Astrocyte (in vitro differentiated cells and primary cell): ENCODE data around the gene RPL12. TPM values are rescaled to one million over a fixed set of nuclear protein-coding genes. Genes with fewer than 3 reads are reported as not detected.

Experiments used
- DNase-seq: peaks from one replicate; pipeline ENCODE4 v3.0.0-alpha.2; 2010; ENCODE audit warnings: low read depth
- FAIRE-seq: peaks from 2 replicates; lab custom pipeline; 2011; peaks lifted over from hg19 to GRCh38; lab: Jason Lieb, UNC
- H2AFZ ChIP-seq: 2 replicates; pipeline ENCODE4 v1.6.0; 2012; ENCODE audit warnings: low read depth, low read length, inconsistent platforms
- H3K27ac ChIP-seq: 2 replicates; pipeline ENCODE4 v1.5.1; 2011; ENCODE audit warnings: low read depth, low read length, inconsistent platforms
- H3K27me3 ChIP-seq: 2 replicates; pipeline ENCODE4 v1.6.0; 2011; ENCODE audit warnings: low read length, inconsistent platforms; ENCODE audit not compliant: insufficient read depth
- H3K36me3 ChIP-seq: 2 replicates; pipeline ENCODE4 v1.5.1; 2011; ENCODE audit warnings: low read length, inconsistent platforms; ENCODE audit not compliant: insufficient read depth
- H3K4me1 ChIP-seq: 2 replicates; pipeline ENCODE4 v1.5.1; 2011; ENCODE audit warnings: low read length, inconsistent platforms; ENCODE audit not compliant: insufficient read depth
- H3K4me2 ChIP-seq: 2 replicates; pipeline ENCODE4 v1.6.0; 2012; ENCODE audit warnings: low read length, inconsistent platforms
- H3K4me3 ChIP-seq: 2 replicates; pipeline ENCODE4 v1.5.1; 2011; ENCODE audit warnings: low read depth, mild to moderate bottlenecking, low read length, inconsistent platforms; ENCODE audit not compliant: insufficient read depth
- H3K79me2 ChIP-seq: 2 replicates; pipeline ENCODE4 v1.6.0; 2012; ENCODE audit warnings: mild to moderate bottlenecking, low read length, inconsistent platforms; ENCODE audit not compliant: insufficient read depth
- H3K9ac ChIP-seq: 2 replicates; pipeline ENCODE4 v1.6.0; 2012; ENCODE audit warnings: mild to moderate bottlenecking, low read length, inconsistent platforms
- H3K9me3 ChIP-seq: 2 replicates; pipeline ENCODE4 v1.5.1; 2012; ENCODE audit warnings: low read depth, mild to moderate bottlenecking, low read length, inconsistent platforms; ENCODE audit not compliant: insufficient read depth
- H4K20me1 ChIP-seq: 2 replicates; pipeline ENCODE4 v1.6.0; 2012; ENCODE audit warnings: low read length, inconsistent platforms; ENCODE audit not compliant: insufficient read depth
- H3K27ac Mint-ChIP-seq: one replicate; pipeline ENCODE4 v1.8.0; 2021; ENCODE audit warnings: mild to moderate bottlenecking, mixed read lengths; ENCODE audit not compliant: unreplicated experiment
- H3K27me3 Mint-ChIP-seq: one replicate; pipeline ENCODE4 v1.8.0; 2021; ENCODE audit warnings: low read depth, mixed read lengths; ENCODE audit not compliant: unreplicated experiment
- H3K36me3 Mint-ChIP-seq: one replicate; pipeline ENCODE4 v1.8.0; 2021; ENCODE audit warnings: low read depth, mixed read lengths; ENCODE audit not compliant: unreplicated experiment
- H3K4me1 Mint-ChIP-seq: one replicate; pipeline ENCODE4 v1.8.0; 2021; ENCODE audit warnings: low read depth, mixed read lengths; ENCODE audit not compliant: unreplicated experiment
- H3K4me3 Mint-ChIP-seq: one replicate; pipeline ENCODE4 v1.8.0; 2021; ENCODE audit warnings: mild to moderate bottlenecking, moderate library complexity, mixed read lengths; ENCODE audit not compliant: unreplicated experiment
- H3K9me3 Mint-ChIP-seq: one replicate; pipeline ENCODE4 v1.8.0; 2021; ENCODE audit warnings: mild to moderate bottlenecking, mixed read lengths; ENCODE audit not compliant: unreplicated experiment
- EZH2 ChIP-seq: IDR thresholded peaks from 2 replicates; pipeline ENCODE4 v1.6.1; 2012; ENCODE audit warnings: mild to moderate bottlenecking, low read length, inconsistent platforms; ENCODE audit not compliant: insufficient read depth
- total RNA-seq: library from RNA; stranded (reverse); gene quantifications from 2 replicates; pipeline ENCODE4 v1.2.1, GENCODE V29; 2021
- TF ChIP-seq, protein P1 (sequence below): IDR thresholded peaks from 2 replicates; pipeline ENCODE4 v1.5.1; 2011; ENCODE audit warnings: low read depth, mild to moderate bottlenecking, inconsistent platforms, low read length, moderate library complexity; ENCODE audit not compliant: insufficient read depth

RPL12 gene
- total RNA-seq, 1 donor from 2014 or later, result 1,189 TPM

DNA sequence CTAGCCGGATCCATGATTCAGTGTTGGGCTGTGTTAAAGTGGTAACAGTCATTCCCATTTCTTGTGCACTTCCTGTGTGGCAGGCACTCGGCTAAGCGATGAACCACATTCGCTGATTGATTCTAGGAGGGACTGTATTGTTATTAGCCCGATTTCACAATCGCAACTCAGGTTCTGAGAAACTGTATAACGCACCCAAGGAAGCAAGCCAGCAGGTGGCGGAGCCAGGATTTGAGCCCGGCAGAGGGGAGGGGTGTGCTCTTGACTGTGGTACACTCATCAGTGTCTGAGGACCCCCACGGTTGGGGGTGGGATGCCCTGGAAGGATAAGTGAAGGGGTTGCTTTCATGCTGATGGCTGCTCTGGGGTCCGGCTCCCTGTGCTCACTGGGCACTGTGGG is 34.8 kb upstream of the RPL12 start:
- Mint-ChIP-seq H3K27me3 (no peaks in the 10 kb centered on the region), H3K4me3 (no peak overlapping the region), H3K4me1 (peaks cover 7% of the 10 kb centered on the region), H3K36me3 (peaks cover 20% of the 10 kb centered on the region), H3K9me3 (no peaks in the 10 kb centered on the region), H3K27ac (no peak overlapping the region)
- TF ChIP-seq, protein P1, sequence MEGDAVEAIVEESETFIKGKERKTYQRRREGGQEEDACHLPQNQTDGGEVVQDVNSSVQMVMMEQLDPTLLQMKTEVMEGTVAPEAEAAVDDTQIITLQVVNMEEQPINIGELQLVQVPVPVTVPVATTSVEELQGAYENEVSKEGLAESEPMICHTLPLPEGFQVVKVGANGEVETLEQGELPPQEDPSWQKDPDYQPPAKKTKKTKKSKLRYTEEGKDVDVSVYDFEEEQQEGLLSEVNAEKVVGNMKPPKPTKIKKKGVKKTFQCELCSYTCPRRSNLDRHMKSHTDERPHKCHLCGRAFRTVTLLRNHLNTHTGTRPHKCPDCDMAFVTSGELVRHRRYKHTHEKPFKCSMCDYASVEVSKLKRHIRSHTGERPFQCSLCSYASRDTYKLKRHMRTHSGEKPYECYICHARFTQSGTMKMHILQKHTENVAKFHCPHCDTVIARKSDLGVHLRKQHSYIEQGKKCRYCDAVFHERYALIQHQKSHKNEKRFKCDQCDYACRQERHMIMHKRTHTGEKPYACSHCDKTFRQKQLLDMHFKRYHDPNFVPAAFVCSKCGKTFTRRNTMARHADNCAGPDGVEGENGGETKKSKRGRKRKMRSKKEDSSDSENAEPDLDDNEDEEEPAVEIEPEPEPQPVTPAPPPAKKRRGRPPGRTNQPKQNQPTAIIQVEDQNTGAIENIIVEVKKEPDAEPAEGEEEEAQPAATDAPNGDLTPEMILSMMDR, result no peak
- TF ChIP-seq EZH2, result no peak
- Histone ChIP-seq H3K79me2 (no peaks in the 10 kb centered on the region), H3K27me3 (no peaks in the 10 kb centered on the region), H4K20me1 (peaks cover 14% of the 10 kb centered on the region), H2AFZ (no peak overlapping the region), H3K4me1 (no peaks in the 10 kb centered on the region), H3K4me3 (no peak overlapping the region), H3K9ac (no peak overlapping the region), H3K36me3 (no peaks in the 10 kb centered on the region), H3K4me2 (no peak overlapping the region), H3K27ac (no peak overlapping the region), H3K9me3 (no peaks in the 10 kb centered on the region)
- FAIRE-seq (no peak), DNase-seq (no peak)

GRCh38 chr9:127482662-127483061 is 31.5 kb upstream of the RPL12 start:
- no peaks in the 10 kb centered on the region for H3K27me3 Mint-ChIP-seq
- H3K4me1 ChIP-seq, result no peaks in the 10 kb centered on the region
- no peaks in the 10 kb centered on the region for H4K20me1 ChIP-seq
- DNase-seq, result no peak
- H3K4me1 Mint-ChIP-seq, result no peaks in the 10 kb centered on the region
- no peak for TF ChIP-seq EZH2
- TF ChIP-seq, protein P1, result no peak
- FAIRE-seq, result no peak
- H3K4me3 Mint-ChIP-seq, result no peak overlapping the region
- H2AFZ ChIP-seq, result no peak overlapping the region
- peaks cover 12% of the 10 kb centered on the region for H3K36me3 Mint-ChIP-seq
- no peak overlapping the region for H3K27ac ChIP-seq
- H3K9ac ChIP-seq, result no peak overlapping the region
- H3K27ac Mint-ChIP-seq, result no peak overlapping the region
- no peaks in the 10 kb centered on the region for H3K9me3 Mint-ChIP-seq
- H3K9me3 ChIP-seq, result no peaks in the 10 kb centered on the region
- H3K27me3 ChIP-seq, result no peaks in the 10 kb centered on the region
- no peaks in the 10 kb centered on the region for H3K79me2 ChIP-seq
- no peak overlapping the region for H3K4me2 ChIP-seq
- H3K36me3 ChIP-seq, result no peaks in the 10 kb centered on the region
- no peak overlapping the region for H3K4me3 ChIP-seq

DNA sequence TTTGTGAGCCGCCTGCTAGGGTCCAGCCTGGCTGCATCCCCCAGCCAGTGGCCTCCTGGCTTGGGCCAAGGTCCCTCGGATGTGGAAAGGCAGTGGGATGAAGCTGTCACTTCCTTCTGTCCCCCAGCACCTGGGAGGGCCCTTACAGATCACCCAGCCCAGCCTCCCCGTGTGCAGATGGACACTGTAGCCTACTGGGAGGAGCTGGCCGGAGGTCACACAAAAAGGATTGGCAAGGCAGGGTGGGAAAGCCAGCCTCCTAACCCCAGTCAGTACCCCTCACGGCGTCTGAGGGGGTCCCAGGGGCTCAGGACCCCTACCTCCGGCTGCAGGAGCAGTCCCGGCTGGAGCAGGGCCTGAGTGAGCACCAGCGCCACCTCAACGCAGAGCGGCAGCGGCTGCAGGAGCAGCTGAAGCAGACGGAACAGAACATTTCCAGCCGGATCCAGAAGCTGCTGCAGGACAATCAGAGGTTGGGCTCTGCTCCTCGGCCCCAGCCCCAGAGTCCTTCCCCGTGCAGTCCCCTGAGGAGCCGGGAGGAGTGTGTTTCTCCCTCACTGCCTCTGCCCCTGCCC is 28.4 kb upstream of the RPL12 start:
- H3K79me2 ChIP-seq, result no peaks in the 10 kb centered on the region
- H4K20me1 ChIP-seq, result no peaks in the 10 kb centered on the region
- no peak for DNase-seq
- no peaks in the 10 kb centered on the region for H3K36me3 ChIP-seq
- no peaks in the 10 kb centered on the region for H3K4me1 Mint-ChIP-seq
- H3K9ac ChIP-seq, result no peak overlapping the region
- H3K4me3 ChIP-seq, result no peak overlapping the region
- H3K4me3 Mint-ChIP-seq, result no peak overlapping the region
- H3K27ac Mint-ChIP-seq, result no peak overlapping the region
- H3K4me1 ChIP-seq, result no peaks in the 10 kb centered on the region
- no peaks in the 10 kb centered on the region for H3K27me3 ChIP-seq
- H3K27ac ChIP-seq, result no peak overlapping the region
- no peaks in the 10 kb centered on the region for H3K9me3 ChIP-seq
- no peaks in the 10 kb centered on the region for H3K9me3 Mint-ChIP-seq
- FAIRE-seq, result no peak
- H3K36me3 Mint-ChIP-seq, result peaks cover 5% of the 10 kb centered on the region
- H3K4me2 ChIP-seq, result no peak overlapping the region
- no peak for TF ChIP-seq EZH2
- TF ChIP-seq, protein P1, result no peak
- no peaks in the 10 kb centered on the region for H3K27me3 Mint-ChIP-seq
- no peak overlapping the region for H2AFZ ChIP-seq
